Stimulated activated naive CD8-positive, alpha-beta T cell treated with anti-CD3 and anti-CD28 coated beads, Interleukin-15, Interleukin-2, amounts not matched to agents 100 U/mL and 50 U/mL, for 24 hours (primary cell): ENCODE measurements around the gene GPR173.

ENCODE experiments used
- ATAC-seq: fragments of 150-1000 bp; cut with Tn5 transposase; one replicate; pipeline ENCODE4 v1.10.0; 2021
- DNase-seq: peaks from one replicate; pipeline ENCODE4 v3.0.0; 2021

GPR173 gene

GRCh38 chrX:53089224-53089842 is 40.7 kb downstream of the GPR173 start:
- ATAC-seq (no peak), DNase-seq (peak; percentile 37)

- DNase-seq (no peak), ATAC-seq (no peak)
Measured at GRCh38 chrX:53089925-53090324, 41.3 kb downstream of the GPR173 start.

- DNase-seq = no peak
Measured at GRCh38 chrX:53091354-53091753, 42.8 kb downstream of the GPR173 start.

GRCh38 chrX:53093177-53093655 is 44.6 kb downstream of the GPR173 start:
- ATAC-seq = peak; percentile 71
- DNase-seq = peak; percentile 78

More at GRCh38 chrX:53091354-53091753, 42.8 kb downstream of the GPR173 start:
- ATAC-seq = no peak

DNA sequence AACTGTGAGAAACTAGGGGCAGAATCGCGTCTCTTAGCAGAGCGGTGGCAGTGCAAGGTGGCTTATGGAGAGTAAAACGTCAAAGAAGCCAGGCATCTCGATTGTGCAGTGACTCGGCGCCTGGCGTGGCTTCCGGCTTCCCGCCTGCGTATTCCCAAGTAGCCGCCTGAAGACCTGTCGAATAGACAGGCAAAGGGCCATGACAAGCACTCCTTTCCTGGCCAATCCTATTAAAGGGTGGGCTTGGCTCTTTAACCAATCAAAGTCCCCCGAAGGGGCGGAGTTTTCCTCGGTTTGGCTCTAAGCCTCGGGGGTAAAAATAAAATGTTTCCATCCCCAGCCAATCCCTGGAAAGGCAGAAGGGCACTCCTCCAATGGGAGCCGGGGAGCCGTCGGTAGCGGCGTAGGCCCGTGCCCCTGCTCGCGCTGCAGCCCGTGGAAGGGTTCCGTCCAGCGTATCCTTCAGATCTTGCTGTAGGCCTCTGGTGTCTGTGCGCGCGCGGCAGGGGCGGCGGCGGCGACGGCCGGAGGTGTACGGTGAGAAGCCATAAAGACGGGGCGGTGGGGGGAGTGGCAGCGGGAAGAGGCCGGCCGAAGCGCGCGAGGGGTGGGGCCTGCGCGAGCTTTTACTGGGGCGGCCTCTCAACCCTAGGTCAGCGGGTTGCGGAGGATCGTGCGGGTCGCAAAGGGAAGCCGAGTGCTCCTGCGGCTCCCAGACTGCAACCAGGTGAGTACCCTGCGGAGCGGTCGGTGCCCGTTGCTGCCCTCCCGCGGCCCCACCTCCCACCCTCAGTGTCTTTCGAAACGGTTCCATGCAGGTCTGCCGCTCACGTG is 45.4 kb downstream of the GPR173 start, which contains the start of gene KANTR:
TSS of gene KANTR (plus strand) at position 395 of the 834 bp plus-strand sequence. CDS start 30,131 bp downstream, outside the sequence.
- ATAC-seq (peak; percentile 89), DNase-seq (peak; percentile 78)

- no peak for DNase-seq
- ATAC-seq = no peak
Measured at GRCh38 chrX:53094582-53094905, 46.0 kb downstream of the GPR173 start.

GRCh38 chrX:53095796-53096195 is 47.2 kb downstream of the GPR173 start:
- DNase-seq (no peak), ATAC-seq (no peak)

- DNase-seq = no peak
- no peak for ATAC-seq
Measured at GRCh38 chrX:53114864-53115549, 66.4 kb downstream of the GPR173 start.

DNA sequence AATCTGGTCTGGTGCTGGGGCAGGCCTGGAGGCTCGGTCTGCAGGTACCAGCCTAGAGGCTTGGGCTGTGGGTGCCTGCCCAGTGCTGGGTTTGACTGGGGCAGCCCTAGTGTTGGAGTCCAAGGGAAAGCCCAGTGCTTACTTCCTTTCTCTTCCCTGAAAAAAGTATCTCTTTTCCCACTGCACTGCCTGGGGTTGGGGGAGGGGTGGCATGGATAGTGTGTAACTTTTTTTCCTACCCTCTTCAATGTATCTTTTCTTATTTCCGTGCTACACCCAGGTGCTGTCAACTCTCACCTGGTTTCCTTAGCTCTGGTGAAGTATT is 66.9 kb downstream of the GPR173 start:
- no peak for ATAC-seq

DNA sequence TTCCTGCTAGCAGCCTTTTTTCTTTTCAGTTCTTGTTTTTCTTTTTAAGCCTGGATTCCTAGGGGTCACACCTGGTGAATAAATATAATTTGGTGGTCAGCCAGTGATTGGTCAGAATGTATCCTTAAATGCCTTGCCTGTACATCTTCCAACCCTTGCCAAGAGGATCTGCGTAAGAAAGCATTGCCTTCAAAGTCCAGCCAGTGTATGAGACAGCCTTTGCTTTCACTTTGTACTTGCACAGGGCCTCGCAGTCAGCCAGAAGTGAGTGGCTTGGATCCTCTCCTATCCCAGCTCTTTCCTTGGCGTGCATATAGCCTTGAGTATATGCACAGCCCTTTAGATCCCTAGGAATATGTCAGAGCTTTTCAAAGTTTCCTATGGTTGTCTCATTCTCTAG is 67.5 kb downstream of the GPR173 start:
- DNase-seq (no peak), ATAC-seq (no peak)

More for the DNA sequence above, 66.9 kb downstream of the GPR173 start:
- no peak for DNase-seq

GRCh38 chrX:53122013-53122412 is 73.4 kb downstream of the GPR173 start:
- no peak for ATAC-seq
- DNase-seq = no peak

DNA sequence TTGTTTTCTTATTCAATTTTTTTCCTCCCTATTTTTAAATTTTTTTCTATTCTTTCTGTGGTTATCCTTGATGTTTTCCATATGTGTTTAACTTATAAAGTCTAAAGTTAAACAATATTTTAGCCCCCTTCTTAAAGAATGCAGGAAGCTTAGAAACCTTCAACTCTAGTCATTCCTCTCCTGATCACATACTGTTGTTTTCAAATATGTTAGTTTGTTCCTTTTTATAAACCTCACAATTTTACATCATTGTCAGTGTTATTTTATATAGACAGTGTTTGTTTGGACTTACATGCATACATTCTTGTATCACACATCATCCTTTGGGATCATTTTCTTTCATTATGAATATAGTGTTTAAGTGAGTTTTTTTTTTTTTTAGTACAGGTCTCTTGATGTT is 76.9 kb downstream of the GPR173 start:
- DNase-seq (no peak), ATAC-seq (no peak)

GRCh38 chrX:53126377-53126776 is 77.8 kb downstream of the GPR173 start:
- no peak for ATAC-seq
- DNase-seq = no peak

GRCh38 chrX:53128097-53128749 is 79.6 kb downstream of the GPR173 start:
- ATAC-seq = no peak
- no peak for DNase-seq
